C4-2B (cell line): ENCODE results near the gene AGAP1.

Experiments
- CTCF ChIP-seq: fragments of 450-650 bp; conservative IDR thresholded peaks from 2 replicates; pipeline ENCODE4 v1.5.1; 2017; ENCODE audit warnings: mild to moderate bottlenecking
- ZFX ChIP-seq: fragments of 450-650 bp; IDR thresholded peaks from 2 replicates; pipeline ENCODE4 v1.6.1; 2017

- no peak for TF ChIP-seq CTCF
- TF ChIP-seq ZFX = no peak
Observed at GRCh38 chr2:235542733-235543127, 48.9 kb downstream of the AGAP1 start.
